GM19238 (cell line): ENCODE measurements around the gene FZD1.

Experiments used
- DNase-seq: peaks from one replicate; pipeline ENCODE4 v3.0.0; 2011; ENCODE audit warnings: low spot score; ENCODE audit not compliant: insufficient read length

Gene FZD1

DNA sequence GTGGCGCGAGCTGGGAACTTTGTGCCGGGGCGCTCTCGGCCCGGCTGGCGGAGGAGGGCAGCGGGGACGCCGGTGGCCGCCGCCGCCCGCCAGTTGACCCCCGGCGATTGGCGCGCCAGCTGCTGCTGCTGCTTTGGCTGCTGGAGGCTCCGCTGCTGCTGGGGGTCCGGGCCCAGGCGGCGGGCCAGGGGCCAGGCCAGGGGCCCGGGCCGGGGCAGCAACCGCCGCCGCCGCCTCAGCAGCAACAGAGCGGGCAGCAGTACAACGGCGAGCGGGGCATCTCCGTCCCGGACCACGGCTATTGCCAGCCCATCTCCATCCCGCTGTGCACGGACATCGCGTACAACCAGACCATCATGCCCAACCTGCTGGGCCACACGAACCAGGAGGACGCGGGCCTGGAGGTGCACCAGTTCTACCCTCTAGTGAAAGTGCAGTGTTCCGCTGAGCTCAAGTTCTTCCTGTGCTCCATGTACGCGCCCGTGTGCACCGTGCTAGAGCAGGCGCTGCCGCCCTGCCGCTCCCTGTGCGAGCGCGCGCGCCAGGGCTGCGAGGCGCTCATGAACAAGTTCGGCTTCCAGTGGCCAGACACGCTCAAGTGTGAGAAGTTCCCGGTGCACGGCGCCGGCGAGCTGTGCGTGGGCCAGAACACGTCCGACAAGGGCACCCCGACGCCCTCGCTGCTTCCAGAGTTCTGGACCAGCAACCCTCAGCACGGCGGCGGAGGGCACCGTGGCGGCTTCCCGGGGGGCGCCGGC is 870 bp downstream of the FZD1 start:
- peak; percentile 30 for DNase-seq

DNA sequence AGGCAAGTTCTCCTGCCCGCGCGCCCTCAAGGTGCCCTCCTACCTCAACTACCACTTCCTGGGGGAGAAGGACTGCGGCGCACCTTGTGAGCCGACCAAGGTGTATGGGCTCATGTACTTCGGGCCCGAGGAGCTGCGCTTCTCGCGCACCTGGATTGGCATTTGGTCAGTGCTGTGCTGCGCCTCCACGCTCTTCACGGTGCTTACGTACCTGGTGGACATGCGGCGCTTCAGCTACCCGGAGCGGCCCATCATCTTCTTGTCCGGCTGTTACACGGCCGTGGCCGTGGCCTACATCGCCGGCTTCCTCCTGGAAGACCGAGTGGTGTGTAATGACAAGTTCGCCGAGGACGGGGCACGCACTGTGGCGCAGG is 1.4 kb downstream of the FZD1 start:
- no peak for DNase-seq

DNA sequence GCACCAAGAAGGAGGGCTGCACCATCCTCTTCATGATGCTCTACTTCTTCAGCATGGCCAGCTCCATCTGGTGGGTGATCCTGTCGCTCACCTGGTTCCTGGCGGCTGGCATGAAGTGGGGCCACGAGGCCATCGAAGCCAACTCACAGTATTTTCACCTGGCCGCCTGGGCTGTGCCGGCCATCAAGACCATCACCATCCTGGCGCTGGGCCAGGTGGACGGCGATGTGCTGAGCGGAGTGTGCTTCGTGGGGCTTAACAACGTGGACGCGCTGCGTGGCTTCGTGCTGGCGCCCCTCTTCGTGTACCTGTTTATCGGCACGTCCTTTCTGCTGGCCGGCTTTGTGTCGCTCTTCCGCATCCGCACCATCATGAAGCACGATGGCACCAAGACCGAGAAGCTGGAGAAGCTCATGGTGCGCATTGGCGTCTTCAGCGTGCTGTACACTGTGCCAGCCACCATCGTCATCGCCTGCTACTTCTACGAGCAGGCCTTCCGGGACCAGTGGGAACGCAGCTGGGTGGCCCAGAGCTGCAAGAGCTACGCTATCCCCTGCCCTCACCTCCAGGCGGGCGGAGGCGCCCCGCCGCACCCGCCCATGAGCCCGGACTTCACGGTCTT is 1.9 kb downstream of the FZD1 start:
- DNase-seq: no peak

DNA sequence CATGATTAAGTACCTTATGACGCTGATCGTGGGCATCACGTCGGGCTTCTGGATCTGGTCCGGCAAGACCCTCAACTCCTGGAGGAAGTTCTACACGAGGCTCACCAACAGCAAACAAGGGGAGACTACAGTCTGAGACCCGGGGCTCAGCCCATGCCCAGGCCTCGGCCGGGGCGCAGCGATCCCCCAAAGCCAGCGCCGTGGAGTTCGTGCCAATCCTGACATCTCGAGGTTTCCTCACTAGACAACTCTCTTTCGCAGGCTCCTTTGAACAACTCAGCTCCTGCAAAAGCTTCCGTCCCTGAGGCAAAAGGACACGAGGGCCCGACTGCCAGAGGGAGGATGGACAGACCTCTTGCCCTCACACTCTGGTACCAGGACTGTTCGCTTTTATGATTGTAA is 2.5 kb downstream of the FZD1 start:
- no peak for DNase-seq

DNA sequence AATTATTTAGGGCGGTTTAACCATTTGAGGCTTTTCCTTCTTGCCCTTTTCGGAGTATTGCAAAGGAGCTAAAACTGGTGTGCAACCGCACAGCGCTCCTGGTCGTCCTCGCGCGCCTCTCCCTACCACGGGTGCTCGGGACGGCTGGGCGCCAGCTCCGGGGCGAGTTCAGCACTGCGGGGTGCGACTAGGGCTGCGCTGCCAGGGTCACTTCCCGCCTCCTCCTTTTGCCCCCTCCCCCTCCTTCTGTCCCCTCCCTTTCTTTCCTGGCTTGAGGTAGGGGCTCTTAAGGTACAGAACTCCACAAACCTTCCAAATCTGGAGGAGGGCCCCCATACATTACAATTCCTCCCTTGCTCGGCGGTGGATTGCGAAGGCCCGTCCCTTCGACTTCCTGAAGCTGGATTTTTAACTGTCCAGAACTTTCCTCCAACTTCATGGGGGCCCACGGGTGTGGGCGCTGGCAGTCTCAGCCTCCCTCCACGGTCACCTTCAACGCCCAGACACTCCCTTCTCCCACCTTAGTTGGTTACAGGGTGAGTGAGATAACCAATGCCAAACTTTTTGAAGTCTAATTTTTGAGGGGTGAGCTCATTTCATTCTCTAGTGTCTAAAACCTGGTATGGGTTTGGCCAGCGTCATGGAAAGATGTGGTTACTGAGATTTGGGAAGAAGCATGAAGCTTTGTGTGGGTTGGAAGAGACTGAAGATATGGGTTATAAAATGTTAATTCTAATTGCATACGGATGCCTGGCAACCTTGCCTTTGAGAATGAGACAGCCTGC is 3.1 kb downstream of the FZD1 start:
- no peak for DNase-seq

DNA sequence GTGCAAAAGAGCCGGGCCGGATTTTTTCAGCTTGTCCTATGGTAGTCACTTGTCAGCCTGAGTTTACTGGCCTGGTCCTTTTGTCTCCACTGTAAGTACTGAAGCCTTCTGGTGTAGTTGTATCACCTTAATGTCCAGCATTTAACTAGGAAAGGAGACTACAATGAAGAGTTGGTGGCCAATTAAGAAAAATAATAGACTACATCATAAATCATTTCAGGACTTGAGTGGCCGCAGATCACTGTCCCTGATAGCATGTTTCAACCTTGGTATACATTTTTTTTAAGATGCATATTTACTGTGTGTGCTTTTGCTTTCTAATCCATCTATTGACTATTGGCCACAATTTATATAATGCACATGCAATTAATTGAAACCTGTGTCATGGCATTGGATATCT is 6.1 kb downstream of the FZD1 start:
- no peak for DNase-seq

DNA sequence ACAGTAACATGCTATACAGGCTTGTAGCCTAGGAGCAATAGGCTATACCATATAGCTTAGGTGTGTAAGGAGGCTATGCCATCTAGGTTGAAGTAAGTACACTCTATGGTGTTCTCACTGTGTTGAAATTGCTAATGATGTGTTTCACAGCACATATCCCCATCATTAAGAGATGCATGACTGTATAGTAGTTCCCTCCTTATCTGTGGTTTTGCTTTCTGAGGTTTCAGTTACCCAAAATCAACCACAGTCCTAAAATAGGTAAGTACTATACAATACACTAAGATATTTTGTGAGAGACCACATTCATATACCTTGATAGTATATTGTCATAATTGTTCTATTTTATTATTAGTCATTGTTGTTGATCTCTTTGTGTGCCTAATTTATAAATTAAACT is 12.7 kb downstream of the FZD1 start:
- no peak for DNase-seq

DNA sequence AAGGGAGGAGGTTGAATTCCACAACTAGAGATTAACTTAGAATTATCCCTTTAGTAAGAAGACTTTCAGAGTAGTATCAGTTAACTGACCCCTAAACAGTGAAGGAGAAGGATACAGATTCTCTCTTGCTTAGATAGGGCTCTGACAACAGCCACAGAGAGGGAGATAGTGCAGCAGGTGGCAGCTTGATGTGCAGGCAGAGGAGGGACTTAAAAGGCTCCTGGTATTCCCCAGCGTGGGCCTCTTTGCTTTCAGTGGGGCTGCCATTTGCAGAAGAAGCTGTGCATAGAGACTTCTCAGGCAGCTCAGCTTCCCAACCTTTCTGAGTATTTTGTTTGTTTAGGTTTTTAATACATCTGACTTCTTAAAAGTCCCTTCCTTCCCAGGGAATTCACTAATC is 16.0 kb downstream of the FZD1 start:
- no peak for DNase-seq

DNA sequence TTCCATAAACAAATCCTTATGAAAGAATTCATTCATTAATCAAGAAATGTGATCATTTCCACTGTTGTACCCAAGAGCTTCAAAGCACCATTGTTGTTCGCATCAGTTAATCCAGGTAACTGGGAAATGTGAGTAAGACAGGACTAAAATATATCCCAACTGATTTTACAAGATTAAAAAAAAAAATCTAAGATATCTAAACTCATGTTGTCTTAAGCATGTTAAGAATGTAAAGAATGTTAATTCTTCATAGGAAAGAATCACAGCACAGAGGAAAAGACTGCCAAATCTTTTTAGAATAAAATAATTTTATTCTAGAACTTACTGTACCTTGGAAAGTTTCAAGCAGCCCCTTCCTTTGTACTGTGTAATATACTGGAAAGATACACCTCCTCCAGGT is 16.4 kb downstream of the FZD1 start:
- no peak for DNase-seq

DNA sequence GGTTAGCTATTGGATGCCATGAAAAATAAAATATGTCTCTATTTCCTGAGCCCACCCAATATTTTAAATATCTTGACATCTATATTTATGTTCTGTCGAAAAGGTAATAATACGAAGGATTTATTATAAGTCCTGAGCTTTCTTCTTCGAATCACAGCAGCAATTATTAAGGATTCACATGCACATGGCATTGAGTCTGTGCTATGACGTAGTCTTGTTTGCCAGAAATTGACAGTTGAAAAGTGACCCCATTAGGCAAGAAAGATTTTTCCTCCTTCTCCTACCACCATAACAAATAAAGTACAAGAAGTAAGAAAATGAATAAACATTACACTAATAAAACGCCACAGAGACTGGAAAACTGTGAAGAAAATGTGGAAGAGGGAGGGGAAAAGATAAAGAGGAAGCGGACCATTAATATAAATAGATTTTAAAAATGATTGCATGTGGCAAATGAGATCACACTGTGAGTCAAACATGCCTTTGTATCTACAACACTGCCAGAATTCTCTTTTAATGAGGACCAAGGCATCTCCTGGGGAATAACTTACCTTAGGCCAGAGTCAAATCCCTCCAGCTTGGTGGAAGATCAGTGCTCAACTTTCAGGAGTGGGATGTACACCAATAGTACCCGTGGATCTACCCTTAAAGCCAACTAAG is 21.6 kb downstream of the FZD1 start:
- DNase-seq: no peak

DNA sequence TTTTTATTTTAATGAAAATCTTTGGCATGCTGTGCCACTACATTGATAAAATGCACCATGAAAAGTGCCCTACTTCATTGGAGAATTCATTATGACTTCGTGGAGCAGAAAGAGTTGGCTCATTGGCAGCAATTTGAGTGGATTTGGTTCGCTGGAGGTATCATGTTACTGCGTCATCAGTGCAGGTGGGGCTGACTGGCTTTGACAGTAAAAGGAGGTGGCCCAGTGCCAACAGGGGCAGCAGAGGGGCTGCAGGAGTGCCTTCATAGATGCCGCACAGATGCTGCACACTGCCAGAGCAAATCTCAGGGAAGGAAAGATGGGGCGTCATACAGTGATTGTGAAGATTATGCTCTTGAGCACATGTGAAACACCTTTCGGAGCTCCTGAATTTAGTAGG is 22.2 kb downstream of the FZD1 start:
- DNase-seq: no peak

DNA sequence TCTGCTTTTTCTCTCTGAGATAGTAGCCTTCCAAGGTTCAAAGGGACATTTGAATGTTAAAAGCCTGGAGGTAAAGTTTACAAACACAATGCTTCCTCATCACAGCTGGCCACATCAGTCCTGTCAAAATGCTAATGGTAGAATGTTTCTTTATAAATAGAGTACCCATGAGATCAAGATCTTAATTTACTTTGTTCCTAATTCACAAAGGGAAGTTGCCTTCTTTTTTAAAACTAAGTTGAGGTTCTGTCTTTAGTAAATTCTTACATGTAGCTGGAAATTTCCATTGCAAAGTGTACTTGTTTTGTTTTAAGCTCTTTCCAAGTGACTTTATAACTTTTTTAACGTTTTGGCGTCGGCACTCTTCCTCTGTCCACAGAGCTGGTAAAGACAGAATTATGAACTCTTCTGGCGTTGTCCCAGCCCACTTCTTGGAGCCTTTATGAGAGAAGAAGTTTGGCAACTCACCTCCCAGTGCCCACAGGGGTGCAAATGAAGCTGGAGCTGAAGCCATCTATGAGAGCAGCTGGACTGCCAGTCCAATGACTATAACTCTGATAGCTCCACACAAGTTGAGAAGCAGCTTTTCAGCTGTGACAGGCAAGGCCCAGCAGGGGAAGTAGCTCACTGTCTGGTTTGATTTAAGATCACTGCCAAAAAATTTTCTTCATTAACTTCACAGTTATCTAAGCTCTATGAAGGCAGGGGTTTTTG is 23.3 kb downstream of the FZD1 start:
- no peak for DNase-seq

DNA sequence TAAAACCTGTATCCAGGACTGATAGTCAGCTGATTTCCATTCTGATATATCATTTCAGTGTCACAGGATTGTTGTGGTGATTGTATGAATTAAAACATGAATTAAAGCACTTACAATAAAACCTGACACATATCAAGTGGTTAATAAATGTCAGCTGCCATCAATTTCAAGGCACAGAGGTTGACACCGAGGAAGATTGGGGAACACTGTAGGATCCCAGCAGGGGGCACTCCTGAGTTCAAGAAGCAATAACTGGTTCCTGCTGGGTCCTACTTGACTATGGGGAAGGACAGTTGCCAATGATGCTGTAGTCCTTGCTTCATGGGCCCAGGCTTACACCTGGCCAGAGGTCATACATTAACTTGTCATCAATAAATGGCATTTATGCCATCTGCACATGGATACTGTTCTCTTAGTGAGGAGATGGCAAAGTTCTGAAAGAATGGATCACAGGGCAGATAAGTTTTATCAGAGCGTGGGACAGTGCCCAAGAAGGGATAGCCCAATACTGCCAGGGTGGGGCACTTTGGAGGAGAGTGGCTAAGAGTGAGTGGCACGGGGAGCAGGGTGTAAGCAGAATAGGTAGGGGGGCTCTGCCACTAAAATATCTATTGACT is 24.1 kb downstream of the FZD1 start:
- no peak for DNase-seq

DNA sequence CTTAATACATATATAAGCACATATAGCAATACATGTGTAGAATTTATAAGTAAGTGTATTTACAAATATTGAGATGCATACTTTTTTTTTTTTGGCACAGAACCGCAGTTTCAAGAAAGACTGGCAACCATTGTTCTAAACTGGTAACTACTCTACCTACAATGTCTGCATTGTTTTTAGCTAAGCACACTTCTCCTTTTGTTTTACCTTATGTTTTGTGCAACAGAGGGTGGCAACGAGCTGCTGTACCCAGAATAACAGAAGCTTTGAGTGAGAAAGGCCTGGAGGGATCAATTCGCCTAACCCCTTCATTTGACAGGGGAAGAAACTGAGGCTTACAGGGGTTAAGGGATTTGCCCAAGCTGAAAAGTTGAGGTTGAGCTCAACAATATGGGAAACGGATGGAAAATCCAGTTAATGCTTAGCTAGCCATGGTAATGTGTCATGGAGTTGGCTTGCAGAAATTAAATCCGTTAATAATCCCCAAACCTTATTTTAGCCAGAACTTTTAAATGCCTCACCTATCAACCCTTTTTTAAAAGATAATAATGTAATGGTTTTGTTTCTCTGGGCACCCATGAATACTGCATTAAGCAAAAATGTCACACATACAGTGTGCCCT is 25.5 kb downstream of the FZD1 start:
- DNase-seq: no peak

DNA sequence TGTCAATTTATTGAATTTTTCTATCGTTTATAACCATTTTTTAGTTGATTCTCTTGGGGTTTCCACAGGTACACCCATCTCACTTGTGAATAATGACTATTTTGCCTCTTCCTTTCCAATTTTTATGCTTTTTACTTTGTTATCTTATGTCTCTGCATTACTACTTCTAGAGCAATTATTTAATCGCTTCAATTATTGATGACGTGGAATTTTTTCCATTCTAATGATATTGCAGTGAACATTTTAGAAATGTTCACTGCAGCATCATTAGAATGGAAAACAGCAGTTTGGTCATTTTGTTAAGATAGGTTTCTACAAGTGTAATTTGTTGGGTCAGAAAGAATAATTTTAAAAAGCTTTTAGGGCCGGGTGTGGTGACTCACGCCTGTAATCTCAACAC is 27.1 kb downstream of the FZD1 start:
- no peak for DNase-seq

DNA sequence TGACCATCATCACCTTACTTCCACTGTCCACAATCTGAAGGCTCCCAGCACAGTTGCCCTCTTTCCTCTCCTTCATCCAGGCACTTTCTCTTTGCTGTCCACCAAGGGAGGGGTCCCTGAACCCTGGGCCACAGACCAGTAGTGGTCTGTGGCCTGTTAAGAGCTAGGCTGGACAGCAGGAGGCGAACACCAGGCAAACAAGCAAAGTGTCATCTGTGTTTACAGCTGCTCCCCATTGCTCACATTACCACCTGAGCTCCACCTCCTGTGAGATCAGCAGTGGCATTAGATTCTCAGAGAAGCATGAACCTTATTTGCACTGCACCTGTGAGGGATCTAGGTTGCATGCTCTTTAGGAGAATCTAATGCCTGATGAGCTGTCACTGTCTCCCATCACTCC is 27.7 kb downstream of the FZD1 start:
- DNase-seq: no peak

DNA sequence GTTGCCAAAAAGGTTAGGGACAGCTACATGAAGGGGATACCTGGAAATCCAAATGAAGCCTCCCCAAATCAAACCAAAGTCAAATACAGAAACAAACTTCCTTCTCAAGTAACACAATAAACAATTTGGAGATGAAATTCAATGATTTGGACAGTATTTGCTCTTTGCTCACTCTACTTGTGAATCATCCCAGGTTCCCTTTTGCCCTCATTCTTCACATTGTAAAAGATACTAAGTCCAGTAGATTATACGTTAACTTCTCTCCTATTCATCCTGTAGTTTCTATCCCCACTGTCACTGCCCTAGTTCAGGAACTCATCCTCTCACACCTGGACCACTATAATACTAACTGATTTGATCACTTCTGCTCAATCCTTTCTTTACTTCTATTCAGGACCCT is 28.3 kb downstream of the FZD1 start:
- DNase-seq: no peak

DNA sequence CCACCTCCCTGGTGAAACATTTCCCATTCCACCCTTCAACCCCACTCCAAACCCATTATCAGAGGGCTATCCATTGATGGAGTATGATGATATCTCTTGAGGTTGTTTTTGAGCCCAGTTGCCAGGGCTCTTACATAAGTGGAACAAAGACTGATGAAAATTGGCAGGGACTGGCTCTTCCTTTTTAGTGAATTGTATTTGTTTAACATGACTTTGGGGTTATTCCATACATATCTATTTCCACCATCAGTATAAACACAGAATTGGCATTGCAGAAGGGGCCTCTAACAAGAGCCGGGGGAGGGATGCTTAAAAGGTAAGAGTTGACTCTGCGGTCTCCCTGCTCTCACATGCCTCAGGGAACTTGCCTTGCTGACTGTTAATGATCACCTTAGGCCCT is 28.9 kb downstream of the FZD1 start:
- no peak for DNase-seq

DNA sequence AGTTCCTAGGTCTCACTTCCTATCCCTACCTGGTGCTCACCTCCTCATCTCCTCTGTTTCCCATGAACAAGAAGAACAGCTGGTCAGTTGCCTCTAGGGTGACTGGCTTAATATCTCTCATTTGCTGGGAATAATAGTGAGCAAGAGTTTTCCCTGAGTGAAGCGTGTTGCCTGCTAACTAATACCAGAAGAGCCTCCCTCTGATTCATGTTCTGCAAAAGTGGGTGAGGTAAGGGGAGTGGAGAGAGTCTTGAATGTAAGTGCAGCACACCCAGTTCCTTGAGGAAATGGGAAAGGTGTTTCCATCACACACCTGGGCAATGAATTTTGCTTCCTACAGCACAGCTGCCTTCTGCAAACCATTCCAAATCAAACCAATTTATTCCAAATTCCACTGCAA is 29.6 kb downstream of the FZD1 start:
- no peak for DNase-seq

DNA sequence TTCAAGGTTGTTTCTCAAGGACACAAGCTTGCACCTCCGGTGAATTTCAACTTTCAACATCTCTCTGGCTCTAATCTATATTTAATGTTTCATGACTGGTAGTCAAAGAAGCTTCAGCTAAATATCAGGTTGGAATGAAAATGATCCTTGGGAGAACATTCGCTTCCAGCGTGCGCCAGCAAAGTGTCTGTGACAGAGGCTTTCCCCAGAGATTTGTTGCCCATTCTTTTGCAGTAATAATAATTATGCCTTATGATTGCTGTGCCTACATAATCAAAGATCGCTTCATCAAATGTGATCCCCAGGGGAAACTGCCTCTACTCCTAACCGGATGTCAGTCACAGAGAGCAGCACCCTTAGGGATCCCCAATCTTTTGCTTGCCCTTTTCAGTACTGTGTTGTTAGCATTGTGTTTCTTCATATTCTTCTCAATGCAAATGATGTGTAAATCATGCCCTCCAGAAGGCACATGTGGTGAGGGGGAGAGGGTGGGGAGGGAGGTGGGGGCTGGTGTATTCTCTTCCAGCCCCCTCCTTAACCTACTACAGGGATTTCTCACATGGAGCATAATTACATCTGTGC is 30.5 kb downstream of the FZD1 start:
- no peak for DNase-seq
